H1 (cell line): ENCODE data around the gene ZNF506. TPM values are rescaled to one million over a fixed set of nuclear protein-coding genes. Genes with fewer than 3 reads are reported as not detected.

Experiments
- GTF2F1 ChIP-seq: IDR thresholded peaks from 2 replicates; pipeline ENCODE4 v1.6.1; 2012; ENCODE audit warnings: low read depth, low read length, improper control_type of control experiment, borderline replicate concordance
- SIN3A ChIP-seq, 2 experiments: IDR thresholded peaks in 1 of 2; conservative IDR thresholded peaks in 1 of 2; 2 replicates each; pipeline ENCODE4 v1.6.1; 2011 to 2012; ENCODE audit warnings: low read length in 2 of 2, improper control_type of control experiment in 1 of 2, low read depth in 1 of 2, mild to moderate bottlenecking in 1 of 2
- SP1 ChIP-seq: IDR thresholded peaks from 2 replicates; pipeline ENCODE4 v1.6.1; 2011; ENCODE audit warnings: low read depth, low read length
- TAF7 ChIP-seq: optimal IDR thresholded peaks from 2 replicates; pipeline ENCODE3; 2011; ENCODE audit warnings: low read depth, mild to moderate bottlenecking, inconsistent platforms, low read length, moderate library complexity, borderline replicate concordance
- TCF12 ChIP-seq: IDR thresholded peaks from 2 replicates; pipeline ENCODE4 v1.6.1; 2011; ENCODE audit warnings: low read depth, mild to moderate bottlenecking, low read length
- YY1 ChIP-seq: IDR thresholded peaks from 2 replicates; pipeline ENCODE4 v1.6.1; 2011; ENCODE audit warnings: low read depth, mild to moderate bottlenecking, low read length
- polyA plus RNA-seq, 7 experiments: library from polyadenylated mRNA; depleted of rRNA in 3 of 7; stranded (reverse) in 5 of 7; unstranded in 2 of 7; fragments of >200 nt in 5 of 7; fragments of 200-250 nt in 2 of 7; gene quantifications; 1 replicate in 5 of 7; 2 replicates in 1 of 7; 4 replicates in 1 of 7; pipeline versions ENCODE4 v1.2.1 to v1.2.3, GENCODE V29; 2011 to 2013; ENCODE audit warnings: missing spikeins in 2 of 7, mixed read lengths in 2 of 7
- total RNA-seq: library from RNA; stranded (reverse); fragmentation: NEBNext Ultra II Directional; extraction: Animal tissue kit (Norgen Biotek cat#: 25700); gene quantifications from 2 replicates; pipeline ENCODE4 v1.2.1, GENCODE V29; 2021
- TF ChIP-seq, protein P1 (sequence below): fragments of 300-600 bp; sonication (generic); IDR thresholded peaks from 2 replicates; pipeline ENCODE4 v1.7.1; 2012; ENCODE audit warnings: low read length, moderate library complexity, mild to moderate bottlenecking, inconsistent platforms; ENCODE audit not compliant: insufficient replicate concordance
- TF ChIP-seq, protein P2 (sequence below): IDR thresholded peaks from 2 replicates; pipeline ENCODE4 v1.6.1; 2011; ENCODE audit warnings: low read length, improper control_type of control experiment

Gene ZNF506
- total and polyA plus RNA-seq, 2 of the 8 experiments (the other 6 are each of a cell fraction or from before 2014, with no cell fraction given) = 4.5 to 8.3 TPM

DNA sequence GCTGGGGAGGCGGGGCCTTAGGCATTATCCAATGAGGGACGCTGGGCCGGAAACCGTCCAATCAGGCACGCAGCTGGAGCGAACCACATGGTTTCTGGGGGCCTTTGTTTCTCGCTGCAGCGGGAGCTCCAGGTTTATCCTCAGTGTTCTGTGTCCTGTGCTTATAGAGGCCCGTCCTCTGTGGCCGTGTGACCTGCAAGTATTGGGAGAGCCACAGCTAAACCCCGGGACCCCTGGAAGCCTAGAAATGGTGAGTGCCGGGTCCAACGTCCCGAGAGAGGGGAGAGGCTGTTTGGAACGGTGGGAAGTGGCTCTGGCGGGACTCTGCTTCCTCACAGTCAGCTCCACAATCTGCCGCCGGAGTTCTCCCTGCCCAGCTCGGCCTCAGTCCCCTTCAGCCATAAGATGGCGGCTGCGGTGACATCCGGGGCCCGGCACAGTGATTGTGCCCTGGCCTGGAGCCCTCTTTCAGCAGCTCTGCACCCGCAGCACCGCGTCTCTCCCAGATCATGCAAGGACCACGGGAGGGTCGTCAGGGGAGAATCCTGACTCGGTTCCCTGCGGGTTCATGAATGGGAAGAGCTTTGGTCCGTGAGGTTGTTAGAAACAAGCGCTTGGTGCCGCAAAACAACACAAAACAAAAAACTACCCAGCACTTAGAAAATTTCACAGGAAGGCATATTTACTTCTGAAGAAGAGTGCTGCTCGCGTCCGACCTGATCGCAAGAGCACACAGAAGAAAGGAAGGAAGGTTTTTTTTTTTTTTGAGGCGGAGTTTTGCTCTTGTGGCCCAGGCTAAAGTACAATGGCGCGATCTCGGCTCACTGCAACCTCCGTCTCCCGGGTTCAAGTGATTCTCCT, 44.4 kb upstream of the ZNF506 start, which contains the start of gene ZNF253 (continued):
- TF ChIP-seq, protein P1, sequence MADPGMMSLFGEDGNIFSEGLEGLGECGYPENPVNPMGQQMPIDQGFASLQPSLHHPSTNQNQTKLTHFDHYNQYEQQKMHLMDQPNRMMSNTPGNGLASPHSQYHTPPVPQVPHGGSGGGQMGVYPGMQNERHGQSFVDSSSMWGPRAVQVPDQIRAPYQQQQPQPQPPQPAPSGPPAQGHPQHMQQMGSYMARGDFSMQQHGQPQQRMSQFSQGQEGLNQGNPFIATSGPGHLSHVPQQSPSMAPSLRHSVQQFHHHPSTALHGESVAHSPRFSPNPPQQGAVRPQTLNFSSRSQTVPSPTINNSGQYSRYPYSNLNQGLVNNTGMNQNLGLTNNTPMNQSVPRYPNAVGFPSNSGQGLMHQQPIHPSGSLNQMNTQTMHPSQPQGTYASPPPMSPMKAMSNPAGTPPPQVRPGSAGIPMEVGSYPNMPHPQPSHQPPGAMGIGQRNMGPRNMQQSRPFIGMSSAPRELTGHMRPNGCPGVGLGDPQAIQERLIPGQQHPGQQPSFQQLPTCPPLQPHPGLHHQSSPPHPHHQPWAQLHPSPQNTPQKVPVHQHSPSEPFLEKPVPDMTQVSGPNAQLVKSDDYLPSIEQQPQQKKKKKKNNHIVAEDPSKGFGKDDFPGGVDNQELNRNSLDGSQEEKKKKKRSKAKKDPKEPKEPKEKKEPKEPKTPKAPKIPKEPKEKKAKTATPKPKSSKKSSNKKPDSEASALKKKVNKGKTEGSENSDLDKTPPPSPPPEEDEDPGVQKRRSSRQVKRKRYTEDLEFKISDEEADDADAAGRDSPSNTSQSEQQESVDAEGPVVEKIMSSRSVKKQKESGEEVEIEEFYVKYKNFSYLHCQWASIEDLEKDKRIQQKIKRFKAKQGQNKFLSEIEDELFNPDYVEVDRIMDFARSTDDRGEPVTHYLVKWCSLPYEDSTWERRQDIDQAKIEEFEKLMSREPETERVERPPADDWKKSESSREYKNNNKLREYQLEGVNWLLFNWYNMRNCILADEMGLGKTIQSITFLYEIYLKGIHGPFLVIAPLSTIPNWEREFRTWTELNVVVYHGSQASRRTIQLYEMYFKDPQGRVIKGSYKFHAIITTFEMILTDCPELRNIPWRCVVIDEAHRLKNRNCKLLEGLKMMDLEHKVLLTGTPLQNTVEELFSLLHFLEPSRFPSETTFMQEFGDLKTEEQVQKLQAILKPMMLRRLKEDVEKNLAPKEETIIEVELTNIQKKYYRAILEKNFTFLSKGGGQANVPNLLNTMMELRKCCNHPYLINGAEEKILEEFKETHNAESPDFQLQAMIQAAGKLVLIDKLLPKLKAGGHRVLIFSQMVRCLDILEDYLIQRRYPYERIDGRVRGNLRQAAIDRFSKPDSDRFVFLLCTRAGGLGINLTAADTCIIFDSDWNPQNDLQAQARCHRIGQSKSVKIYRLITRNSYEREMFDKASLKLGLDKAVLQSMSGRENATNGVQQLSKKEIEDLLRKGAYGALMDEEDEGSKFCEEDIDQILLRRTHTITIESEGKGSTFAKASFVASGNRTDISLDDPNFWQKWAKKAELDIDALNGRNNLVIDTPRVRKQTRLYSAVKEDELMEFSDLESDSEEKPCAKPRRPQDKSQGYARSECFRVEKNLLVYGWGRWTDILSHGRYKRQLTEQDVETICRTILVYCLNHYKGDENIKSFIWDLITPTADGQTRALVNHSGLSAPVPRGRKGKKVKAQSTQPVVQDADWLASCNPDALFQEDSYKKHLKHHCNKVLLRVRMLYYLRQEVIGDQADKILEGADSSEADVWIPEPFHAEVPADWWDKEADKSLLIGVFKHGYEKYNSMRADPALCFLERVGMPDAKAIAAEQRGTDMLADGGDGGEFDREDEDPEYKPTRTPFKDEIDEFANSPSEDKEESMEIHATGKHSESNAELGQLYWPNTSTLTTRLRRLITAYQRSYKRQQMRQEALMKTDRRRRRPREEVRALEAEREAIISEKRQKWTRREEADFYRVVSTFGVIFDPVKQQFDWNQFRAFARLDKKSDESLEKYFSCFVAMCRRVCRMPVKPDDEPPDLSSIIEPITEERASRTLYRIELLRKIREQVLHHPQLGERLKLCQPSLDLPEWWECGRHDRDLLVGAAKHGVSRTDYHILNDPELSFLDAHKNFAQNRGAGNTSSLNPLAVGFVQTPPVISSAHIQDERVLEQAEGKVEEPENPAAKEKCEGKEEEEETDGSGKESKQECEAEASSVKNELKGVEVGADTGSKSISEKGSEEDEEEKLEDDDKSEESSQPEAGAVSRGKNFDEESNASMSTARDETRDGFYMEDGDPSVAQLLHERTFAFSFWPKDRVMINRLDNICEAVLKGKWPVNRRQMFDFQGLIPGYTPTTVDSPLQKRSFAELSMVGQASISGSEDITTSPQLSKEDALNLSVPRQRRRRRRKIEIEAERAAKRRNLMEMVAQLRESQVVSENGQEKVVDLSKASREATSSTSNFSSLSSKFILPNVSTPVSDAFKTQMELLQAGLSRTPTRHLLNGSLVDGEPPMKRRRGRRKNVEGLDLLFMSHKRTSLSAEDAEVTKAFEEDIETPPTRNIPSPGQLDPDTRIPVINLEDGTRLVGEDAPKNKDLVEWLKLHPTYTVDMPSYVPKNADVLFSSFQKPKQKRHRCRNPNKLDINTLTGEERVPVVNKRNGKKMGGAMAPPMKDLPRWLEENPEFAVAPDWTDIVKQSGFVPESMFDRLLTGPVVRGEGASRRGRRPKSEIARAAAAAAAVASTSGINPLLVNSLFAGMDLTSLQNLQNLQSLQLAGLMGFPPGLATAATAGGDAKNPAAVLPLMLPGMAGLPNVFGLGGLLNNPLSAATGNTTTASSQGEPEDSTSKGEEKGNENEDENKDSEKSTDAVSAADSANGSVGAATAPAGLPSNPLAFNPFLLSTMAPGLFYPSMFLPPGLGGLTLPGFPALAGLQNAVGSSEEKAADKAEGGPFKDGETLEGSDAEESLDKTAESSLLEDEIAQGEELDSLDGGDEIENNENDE = no peak
- TF ChIP-seq TAF7 (peak; percentile 98), SIN3A (conservative IDR thresholded peaks at IDR 0.05 in 1 of 2, IDR thresholded peaks at IDR 0.05 in 1 of 2; ENCODE audit: low read depth in 1 of 2, low read length in 2 of 2) (peak; percentile 10 to 66; a peak in 1 of 4 replicates), TCF12 (no peak), YY1 (peak; percentile 93), SP1 (peak; percentile 93), GTF2F1 (peak; percentile 75)
- TF ChIP-seq, protein P2, sequence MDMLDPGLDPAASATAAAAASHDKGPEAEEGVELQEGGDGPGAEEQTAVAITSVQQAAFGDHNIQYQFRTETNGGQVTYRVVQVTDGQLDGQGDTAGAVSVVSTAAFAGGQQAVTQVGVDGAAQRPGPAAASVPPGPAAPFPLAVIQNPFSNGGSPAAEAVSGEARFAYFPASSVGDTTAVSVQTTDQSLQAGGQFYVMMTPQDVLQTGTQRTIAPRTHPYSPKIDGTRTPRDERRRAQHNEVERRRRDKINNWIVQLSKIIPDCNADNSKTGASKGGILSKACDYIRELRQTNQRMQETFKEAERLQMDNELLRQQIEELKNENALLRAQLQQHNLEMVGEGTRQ = peak; percentile 59
